Coronary artery (tissue), 2 donors: ENCODE results near the gene ARHGAP30.

ENCODE experiments used
- DNase-seq: peaks from one replicate; pipeline ENCODE4 v3.0.0-alpha.2; 2017; ENCODE audit warnings: low spot score
- H3K27ac ChIP-seq, 2 donors: fragments of 200-600 bp; sonication (generic); one replicate each; pipeline ENCODE4 v1.5.1; 2016 to 2019
- H3K4me3 ChIP-seq: fragments of 200-600 bp; sonication (generic); 2 replicates; pipeline ENCODE4 v1.5.1; 2016; ENCODE audit warnings: mild to moderate bottlenecking, moderate library complexity
- CTCF ChIP-seq: fragments of 200-600 bp; sonication (generic); IDR thresholded peaks from one replicate; pipeline ENCODE4 v1.5.1; 2019; ENCODE audit warnings: antibody characterized with exemption

Gene ARHGAP30

GRCh38 chr1:161111527-161111926 is 41.8 kb upstream of the ARHGAP30 start:
- no peak for DNase-seq
- no peak for TF ChIP-seq CTCF
- H3K4me3 ChIP-seq: no peak overlapping the region
- H3K27ac ChIP-seq: no peak overlapping the region

GRCh38 chr1:161111117-161111516 is 41.4 kb upstream of the ARHGAP30 start:
- TF ChIP-seq CTCF: no peak
- Histone ChIP-seq H3K27ac (no peak overlapping the region), H3K4me3 (no peak overlapping the region)
- no peak for DNase-seq

GRCh38 chr1:161106431-161106830 is 36.7 kb upstream of the ARHGAP30 start:
- no peak for DNase-seq
- no peak for TF ChIP-seq CTCF
- H3K27ac ChIP-seq: no peak overlapping the region
- no peak overlapping the region for H3K4me3 ChIP-seq

GRCh38 chr1:161100556-161100955 is 30.9 kb upstream of the ARHGAP30 start:
- no peak for TF ChIP-seq CTCF
- H3K27ac ChIP-seq: no peak overlapping the region
- no peak overlapping the region for H3K4me3 ChIP-seq
- DNase-seq: no peak

- H3K27ac ChIP-seq: peak overlapping the region in 1 of 2 donors; percentile 78
- no peak for TF ChIP-seq CTCF
- peak overlapping the region; percentile 76 for H3K4me3 ChIP-seq
- DNase-seq: no peak
Observed at GRCh38 chr1:161099090-161099802, 29.6 kb upstream of the ARHGAP30 start.

- DNase-seq: no peak
- no peak for TF ChIP-seq CTCF
- H3K27ac ChIP-seq: peak within 1 kb of the TSS; percentile 69 to 78
Observed at GRCh38 chr1:161098210-161099068, 28.7 kb upstream of the ARHGAP30 start, which contains the start of gene KLHDC9. Gene KLHDC9 (plus strand): TSS chr1:161098361. CDS start chr1:161098536, 175 bp downstream.

More at GRCh38 chr1:161098210-161099068, 28.7 kb upstream of the ARHGAP30 start, which contains the start of gene KLHDC9:
- peak within 1 kb of the TSS; percentile 76 for H3K4me3 ChIP-seq
